Stimulated activated CD8-positive, alpha-beta memory T cell treated with anti-CD3 and anti-CD28 coated beads, Interleukin-7, amount 100 ng/mL, for 48 hours (primary cell): ENCODE data around the gene MAP10.
"Not testable (repeated sequence)": the region's sequence is repeated elsewhere in the genome, so short reads cannot be mapped to it uniquely, and the experiment has no call there.

Experiments
- DNase-seq, 2 donors: peaks; one replicate each; pipeline ENCODE4 v3.0.0-alpha.2; 2020; ENCODE audit warnings: low read depth in 1 of 2; ENCODE audit errors: extremely low read depth in 1 of 2

MAP10 gene, protein sequence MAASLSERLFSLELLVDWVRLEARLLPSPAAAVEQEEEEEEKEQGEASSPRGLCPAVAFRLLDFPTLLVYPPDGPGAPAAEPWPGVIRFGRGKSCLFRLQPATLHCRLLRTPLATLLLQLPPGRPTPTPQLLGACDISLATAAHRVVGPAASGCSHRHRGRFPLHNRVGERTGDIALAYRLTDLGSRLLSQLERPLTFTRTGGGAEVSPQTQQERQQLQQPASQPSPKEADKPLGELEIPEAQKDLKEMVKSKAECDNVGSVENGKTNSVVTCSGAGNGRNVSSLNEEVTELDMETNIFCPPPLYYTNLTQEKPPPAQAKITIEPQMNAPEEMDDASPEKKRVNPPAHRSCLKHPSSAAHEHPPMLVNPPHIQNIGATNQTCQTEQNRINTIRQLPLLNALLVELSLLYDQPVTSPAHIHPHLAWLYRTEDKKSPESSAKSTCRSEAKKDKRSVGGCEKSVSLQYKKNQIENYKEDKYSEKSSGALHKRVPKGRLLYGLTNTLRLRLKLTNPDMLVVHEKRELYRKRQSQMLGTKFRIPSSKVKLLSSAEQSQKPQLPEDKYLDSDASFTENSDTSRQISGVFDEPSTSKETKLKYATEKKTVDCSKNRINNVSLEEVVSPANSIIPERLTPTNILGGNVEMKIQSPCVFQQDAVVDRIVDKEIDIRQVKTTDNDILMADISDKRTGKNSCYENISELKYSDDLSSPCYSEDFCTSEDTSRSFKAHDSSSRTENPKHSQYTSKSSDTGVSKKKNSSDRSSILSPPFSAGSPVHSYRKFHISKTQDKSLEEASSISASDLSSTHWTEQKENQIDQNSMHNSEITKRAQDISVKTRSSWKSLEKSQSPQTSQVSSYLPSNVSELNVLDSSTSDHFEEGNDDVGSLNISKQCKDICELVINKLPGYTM

DNA sequence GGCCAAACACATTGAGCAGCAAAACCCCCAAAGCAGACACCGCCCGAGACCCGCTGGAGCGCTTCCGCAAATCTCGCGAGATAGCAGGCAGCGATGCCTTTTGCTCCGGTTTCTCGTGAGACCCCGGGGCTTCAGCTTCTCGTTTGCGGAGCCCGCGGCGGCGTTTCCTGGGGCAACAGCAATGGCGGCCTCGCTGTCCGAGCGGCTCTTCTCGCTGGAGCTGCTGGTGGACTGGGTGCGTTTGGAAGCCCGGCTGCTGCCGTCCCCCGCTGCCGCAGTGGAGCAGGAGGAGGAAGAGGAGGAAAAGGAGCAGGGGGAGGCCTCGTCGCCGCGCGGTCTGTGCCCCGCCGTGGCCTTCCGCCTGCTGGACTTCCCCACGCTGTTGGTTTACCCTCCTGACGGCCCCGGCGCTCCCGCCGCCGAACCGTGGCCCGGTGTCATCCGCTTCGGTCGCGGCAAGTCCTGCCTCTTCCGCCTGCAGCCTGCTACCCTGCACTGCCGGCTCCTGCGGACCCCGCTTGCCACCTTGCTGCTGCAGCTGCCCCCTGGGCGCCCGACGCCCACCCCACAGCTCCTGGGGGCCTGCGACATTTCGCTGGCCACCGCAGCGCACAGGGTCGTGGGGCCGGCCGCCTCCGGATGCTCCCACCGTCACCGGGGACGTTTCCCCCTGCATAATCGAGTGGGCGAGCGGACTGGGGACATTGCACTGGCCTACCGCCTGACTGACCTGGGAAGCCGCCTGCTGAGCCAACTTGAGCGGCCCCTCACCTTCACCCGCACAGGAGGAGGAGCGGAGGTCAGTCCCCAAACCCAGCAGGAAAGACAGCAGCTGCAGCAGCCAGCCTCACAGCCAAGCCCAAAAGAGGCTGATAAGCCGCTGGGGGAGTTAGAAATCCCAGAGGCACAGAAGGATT lies at the start of gene MAP10:
Gene MAP10, plus strand, starts transcription at position 148 of the 917 bp plus-strand sequence. Its CDS starts 34 bp downstream, at position 182.
- DNase-seq = peak; percentile 52 to 67

GRCh38 chr1:232764458-232765251 lies 40.6 kb upstream of the MAP10 start:
- no peak for DNase-seq

DNA sequence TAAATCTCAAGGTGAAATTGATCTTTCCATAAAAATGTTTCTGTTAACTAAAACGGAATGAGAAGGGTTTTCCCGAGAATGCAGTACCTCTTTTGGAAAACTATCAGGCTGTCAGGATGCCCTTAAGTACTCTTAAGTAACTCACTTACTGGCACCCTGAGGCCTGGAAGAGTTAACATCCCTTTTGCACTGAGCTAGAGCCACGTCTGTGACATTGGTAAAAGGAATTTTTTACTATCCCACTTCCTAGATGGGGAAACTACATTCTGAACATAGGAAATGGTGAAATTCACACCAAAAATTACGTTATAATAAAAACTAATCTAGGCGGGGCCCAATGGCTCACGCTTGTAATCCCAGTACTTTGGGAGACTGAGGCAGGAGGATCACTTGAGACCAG lies 39.7 kb upstream of the MAP10 start:
- DNase-seq = no peak

DNA sequence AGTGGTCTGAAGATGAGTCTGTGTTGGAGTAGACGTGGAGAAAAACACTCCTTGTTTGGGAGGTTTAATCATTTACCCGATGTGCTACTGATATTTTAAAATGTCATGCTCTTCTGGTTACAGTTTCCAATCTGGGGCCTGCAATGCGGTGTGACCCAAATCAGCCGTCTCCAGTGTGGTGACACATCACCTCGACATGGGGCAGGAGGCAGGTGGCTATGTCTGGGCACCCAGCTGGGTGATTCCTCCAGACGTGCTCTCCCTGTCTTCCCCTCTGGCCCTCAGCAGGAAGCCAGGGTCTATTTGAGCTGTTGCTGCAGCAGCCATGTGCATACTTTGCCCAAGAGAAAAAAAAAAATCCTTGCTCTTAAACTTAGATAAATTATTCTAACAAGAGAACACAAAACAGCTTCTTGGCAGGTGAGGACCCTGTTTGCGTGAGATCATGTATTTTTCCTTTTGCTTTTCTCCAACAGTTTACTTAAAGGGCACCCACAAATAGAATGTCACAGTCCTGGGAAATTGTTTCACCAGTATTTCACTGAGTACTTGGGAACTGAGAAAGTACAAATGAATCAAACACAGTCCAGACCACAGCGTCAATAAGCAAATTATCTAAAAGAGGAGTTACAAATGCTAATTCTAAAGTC lies 38.9 kb upstream of the MAP10 start:
- DNase-seq = no peak

GRCh38 chr1:232766904-232767303 lies 38.3 kb upstream of the MAP10 start:
- DNase-seq = no peak

DNA sequence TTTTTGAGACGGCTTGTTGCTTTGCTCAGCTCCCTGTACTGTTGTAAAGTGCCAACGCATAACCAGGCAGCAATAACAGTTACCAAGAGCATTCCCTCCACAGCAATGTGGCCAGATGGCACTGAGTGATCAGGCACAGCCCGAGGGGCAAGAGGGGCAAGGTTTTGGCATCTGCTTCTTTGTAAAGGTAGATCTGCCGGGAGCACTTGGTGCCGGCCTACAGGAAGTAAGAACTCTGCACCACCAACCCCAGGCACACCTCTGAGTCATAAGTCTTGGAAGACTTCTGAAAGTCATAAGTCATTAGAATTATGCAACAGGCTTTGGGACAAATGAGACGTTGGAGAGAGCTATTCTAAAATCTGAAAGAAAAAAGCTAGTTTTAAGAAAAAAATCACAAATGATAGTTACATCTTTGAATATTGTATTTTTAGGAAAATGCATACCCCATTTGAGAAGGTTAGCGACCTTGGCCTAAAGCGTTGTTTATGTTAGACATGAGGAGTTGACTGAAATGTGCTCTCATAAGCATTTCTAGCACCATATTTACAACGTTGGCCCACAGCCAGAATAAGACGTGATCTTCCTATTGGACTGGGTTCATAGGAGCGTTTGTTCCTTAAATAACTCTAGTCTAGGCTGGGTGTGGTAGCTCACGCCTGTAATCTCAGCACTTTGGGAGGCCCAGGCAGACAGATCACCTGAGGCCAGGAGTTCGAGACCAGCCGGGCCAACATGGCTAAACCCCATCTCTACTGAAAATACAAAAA lies 37.7 kb upstream of the MAP10 start:
- DNase-seq = no peak

GRCh38 chr1:232768793-232769192 lies 36.4 kb upstream of the MAP10 start:
- no peak for DNase-seq

- DNase-seq = no peak
These were observed 35.5 kb upstream of the MAP10 start for GRCh38 chr1:232769733-232770132.

DNA sequence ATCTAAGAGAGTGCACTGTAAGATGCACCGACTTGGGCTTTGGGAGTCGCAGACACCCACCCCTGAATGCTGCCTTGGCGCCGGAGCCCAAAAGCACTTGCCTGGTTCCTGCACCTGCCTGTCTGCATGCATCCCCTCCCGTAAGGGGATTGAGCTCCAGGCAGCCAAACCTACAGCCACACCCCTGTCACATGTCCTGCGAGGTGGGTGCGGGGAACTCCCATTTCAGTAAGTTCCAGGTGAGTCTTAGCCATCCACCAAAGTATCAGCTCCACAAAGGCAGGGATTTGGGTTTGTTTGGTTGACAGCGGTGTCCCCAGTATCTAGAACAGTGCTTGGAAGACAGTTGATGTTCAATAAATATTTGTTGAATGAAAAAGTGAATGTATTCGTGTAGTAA lies 31.5 kb upstream of the MAP10 start:
- DNase-seq = no peak

- no peak for DNase-seq
These were observed 28.6 kb upstream of the MAP10 start for GRCh38 chr1:232776526-232777106.

- no peak for DNase-seq
These were observed 24.9 kb upstream of the MAP10 start for GRCh38 chr1:232780354-232780753.

GRCh38 chr1:232784794-232785193 lies 20.4 kb upstream of the MAP10 start:
- DNase-seq = no peak

DNA sequence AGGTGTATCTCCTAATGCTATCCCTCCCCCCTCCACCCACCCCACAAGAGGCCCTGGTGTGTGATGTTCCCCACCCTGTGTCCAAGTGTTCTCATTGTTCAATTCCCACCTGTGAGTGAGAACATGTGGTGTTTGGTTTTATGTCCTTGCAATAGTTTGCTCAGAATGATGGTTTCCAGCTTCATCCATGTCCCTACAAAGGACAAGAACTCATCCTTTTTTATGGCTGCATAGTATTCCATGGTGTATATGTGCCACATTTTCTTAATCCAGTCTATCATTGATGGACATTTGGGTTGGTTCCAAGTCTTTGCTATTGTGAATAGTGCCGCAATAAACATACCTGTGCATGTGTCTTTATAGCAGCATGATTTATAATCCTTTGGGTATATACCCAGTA lies 19.6 kb upstream of the MAP10 start:
- not testable (repeated sequence) for DNase-seq

DNA sequence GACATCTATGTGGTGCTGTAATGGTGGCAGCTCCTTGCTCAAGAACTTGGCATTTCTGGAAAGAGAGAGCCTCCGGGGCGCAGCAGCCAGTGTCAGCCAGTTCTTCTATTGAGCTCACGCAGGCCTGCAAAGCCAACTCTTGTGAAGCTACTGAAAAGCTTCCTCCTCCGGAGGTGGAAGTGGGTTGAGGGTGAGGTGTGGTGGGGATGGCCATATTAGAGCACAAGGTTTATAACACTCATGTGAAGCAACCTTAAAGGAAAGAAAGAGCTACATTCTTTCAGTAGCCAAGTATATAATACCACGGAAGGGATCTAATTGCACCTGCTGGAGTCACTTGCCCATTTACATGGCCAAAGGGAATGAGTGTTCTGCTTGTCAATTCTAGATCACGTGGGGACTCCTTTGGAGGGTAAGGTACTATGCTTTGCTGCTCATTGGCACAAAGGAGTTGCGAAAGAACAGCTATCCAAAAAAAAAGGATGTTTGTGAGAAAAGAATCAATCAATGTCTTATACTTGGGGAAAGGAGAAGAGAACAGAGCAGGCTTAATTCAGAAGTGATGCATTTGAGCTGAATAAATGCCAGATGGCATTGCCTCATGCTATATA lies 18.3 kb upstream of the MAP10 start:
- no peak for DNase-seq

GRCh38 chr1:232788235-232788872 lies 16.9 kb upstream of the MAP10 start:
- DNase-seq = no peak

- no peak for DNase-seq
These were observed 15.6 kb upstream of the MAP10 start for GRCh38 chr1:232789651-232790050.

DNA sequence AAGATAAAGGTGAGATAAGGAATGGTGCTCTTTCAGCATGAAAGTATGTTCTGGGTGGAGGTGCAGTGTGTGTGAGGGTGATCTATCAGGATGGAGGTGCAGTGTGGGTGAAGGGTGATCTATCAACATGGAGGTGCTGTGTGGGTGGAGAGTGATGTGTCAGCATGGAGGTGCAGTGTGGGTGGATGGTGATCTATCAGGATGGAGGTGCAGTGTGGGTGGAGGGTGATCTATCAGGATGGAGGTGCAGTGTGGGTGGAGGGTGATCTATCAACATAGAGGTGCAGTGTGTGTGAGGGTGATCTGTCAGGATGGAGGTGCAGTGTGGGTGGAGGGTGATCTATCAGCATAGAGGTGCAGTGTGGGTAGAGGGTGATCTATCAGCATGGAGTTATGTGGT lies 12.3 kb upstream of the MAP10 start:
- DNase-seq = no peak

- DNase-seq = no peak
These were observed 11.3 kb upstream of the MAP10 start for GRCh38 chr1:232793944-232794343.
